Nephron (organoid): ENCODE data around the gene GINS1.

ENCODE experiments used
- H3K27ac Mint-ChIP-seq, 3 experiments: 2 replicates each; pipeline ENCODE4 v1.8.0; 2020; ENCODE audit warnings: mixed read lengths in 3 of 3, mild to moderate bottlenecking in 2 of 3, moderate library complexity in 1 of 3
- H3K27me3 Mint-ChIP-seq: 2 replicates; pipeline ENCODE4 v1.8.0; 2021; ENCODE audit warnings: low read depth, mild to moderate bottlenecking, moderate library complexity, mixed read lengths
- H3K36me3 Mint-ChIP-seq: 2 replicates; pipeline ENCODE4 v1.8.0; 2020; ENCODE audit warnings: low read depth, mixed read lengths
- H3K4me1 Mint-ChIP-seq: 2 replicates; pipeline ENCODE4 v1.8.0; 2020; ENCODE audit warnings: mixed read lengths
- H3K4me3 Mint-ChIP-seq, 3 experiments: 2 replicates each; pipeline ENCODE4 v1.8.0; 2020; ENCODE audit warnings: mild to moderate bottlenecking in 3 of 3, mixed read lengths in 3 of 3, moderate library complexity in 2 of 3
- H3K9me3 Mint-ChIP-seq: 2 replicates; pipeline ENCODE4 v1.8.0; 2020; ENCODE audit warnings: mixed read lengths
- TF ChIP-seq, protein P1 (sequence below), 3 experiments: fragments of 200-600 bp; sonication (generic); IDR thresholded peaks; one replicate each; pipeline ENCODE4 v1.5.0; 2021; ENCODE audit warnings: antibody characterized with exemption in 3 of 3; ENCODE audit not compliant: unreplicated experiment in 3 of 3

The GINS1 gene

GRCh38 chr20:25489221-25489871, 81.9 kb downstream of the GINS1 start:
- H3K36me3 Mint-ChIP-seq, result peaks cover 38% of the 10 kb centered on the region
- no peaks in the 10 kb centered on the region for H3K9me3 Mint-ChIP-seq
- no peaks in the 10 kb centered on the region for H3K27me3 Mint-ChIP-seq
- no peak overlapping the region for H3K4me3 Mint-ChIP-seq
- H3K27ac Mint-ChIP-seq, result no peak overlapping the region
- H3K4me1 Mint-ChIP-seq, result peaks cover 5% of the 10 kb centered on the region
- TF ChIP-seq, protein P1, sequence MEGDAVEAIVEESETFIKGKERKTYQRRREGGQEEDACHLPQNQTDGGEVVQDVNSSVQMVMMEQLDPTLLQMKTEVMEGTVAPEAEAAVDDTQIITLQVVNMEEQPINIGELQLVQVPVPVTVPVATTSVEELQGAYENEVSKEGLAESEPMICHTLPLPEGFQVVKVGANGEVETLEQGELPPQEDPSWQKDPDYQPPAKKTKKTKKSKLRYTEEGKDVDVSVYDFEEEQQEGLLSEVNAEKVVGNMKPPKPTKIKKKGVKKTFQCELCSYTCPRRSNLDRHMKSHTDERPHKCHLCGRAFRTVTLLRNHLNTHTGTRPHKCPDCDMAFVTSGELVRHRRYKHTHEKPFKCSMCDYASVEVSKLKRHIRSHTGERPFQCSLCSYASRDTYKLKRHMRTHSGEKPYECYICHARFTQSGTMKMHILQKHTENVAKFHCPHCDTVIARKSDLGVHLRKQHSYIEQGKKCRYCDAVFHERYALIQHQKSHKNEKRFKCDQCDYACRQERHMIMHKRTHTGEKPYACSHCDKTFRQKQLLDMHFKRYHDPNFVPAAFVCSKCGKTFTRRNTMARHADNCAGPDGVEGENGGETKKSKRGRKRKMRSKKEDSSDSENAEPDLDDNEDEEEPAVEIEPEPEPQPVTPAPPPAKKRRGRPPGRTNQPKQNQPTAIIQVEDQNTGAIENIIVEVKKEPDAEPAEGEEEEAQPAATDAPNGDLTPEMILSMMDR (IDR thresholded peaks at IDR 0.05; ENCODE audit: unreplicated experiment in 3 of 3), result no peak

DNA sequence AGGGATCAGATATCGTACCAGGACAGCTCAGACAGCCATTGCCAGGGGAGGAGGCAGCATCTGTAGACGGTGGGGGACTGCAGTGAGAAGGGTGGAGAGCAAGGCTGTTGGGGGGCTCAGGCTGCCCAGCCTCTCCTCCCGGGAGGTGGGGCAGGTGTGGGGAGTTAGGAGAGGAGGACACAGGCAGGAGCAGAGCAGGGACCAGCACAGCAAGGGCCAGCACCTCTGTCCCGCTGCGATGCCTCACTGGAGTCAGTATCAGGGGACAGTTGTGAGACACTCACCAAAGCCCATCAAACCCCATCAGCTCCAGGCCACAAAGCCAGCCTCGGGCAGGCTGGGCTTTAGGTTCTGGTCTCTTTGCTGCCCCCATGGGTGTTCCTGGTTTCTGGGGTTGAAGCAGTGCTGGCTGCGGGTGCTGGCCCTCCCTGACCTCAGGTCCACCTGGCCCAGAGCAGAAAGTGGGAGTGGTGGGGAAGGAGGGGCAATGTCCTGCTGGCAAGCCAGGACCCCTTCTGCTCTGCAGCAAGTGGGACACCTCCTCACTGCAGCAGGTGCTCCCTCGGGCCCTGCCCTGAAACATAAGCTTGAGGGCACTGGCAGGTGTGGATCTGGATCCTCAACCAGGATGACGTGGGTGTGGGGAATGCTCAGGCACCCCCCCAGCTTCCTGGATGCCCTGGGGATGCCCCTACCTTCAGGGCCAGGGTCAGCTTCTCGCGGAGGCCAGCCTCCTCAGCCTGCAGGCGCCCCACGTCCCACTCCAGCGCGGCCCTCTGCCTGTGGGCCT, 83.4 kb downstream of the GINS1 start:
- H3K36me3 Mint-ChIP-seq, result peaks cover 29% of the 10 kb centered on the region
- TF ChIP-seq, protein P1 (IDR thresholded peaks at IDR 0.05; ENCODE audit: unreplicated experiment in 3 of 3), result no peak
- H3K27ac Mint-ChIP-seq, result no peak overlapping the region
- H3K4me1 Mint-ChIP-seq, result peaks cover 5% of the 10 kb centered on the region
- no peaks in the 10 kb centered on the region for H3K9me3 Mint-ChIP-seq
- no peaks in the 10 kb centered on the region for H3K27me3 Mint-ChIP-seq
- no peak overlapping the region for H3K4me3 Mint-ChIP-seq

DNA sequence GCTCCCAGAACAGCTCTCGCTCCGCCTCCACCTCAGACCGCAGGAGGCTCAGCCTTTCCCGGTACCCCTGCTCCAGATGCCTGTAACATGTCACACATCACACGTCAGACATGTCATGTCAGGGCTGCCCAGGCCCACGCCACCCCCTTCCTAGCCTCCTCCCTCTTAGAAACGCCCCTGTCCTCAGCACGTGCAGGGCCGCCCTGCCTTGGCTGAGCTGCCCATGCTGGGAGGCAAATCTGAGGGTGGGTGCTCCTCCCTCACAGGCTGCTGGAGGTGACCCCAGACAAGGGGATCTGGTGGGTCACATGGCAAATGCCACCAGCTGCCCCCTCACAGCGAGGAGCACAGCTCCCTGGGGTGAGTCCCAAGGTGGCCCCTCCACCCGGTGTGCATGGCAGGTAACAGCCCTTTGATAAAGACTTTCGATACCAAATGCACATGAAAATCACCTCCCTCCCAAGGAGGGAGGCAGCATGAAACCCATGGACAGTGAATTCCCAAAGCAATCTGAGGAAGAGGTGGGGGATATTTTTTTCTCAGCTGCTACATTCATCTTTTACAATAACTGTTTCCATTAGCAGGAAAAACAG, 84.1 kb downstream of the GINS1 start:
- Mint-ChIP-seq H3K4me3 (no peak overlapping the region), H3K9me3 (no peaks in the 10 kb centered on the region), H3K27me3 (no peaks in the 10 kb centered on the region), H3K4me1 (peaks cover under 1% of the 10 kb centered on the region), H3K27ac (no peak overlapping the region), H3K36me3 (peaks cover 27% of the 10 kb centered on the region)
- TF ChIP-seq, protein P1 (IDR thresholded peaks at IDR 0.05; ENCODE audit: unreplicated experiment in 3 of 3), result no peak

GRCh38 chr20:25493137-25493536, 85.7 kb downstream of the GINS1 start:
- no peaks in the 10 kb centered on the region for H3K9me3 Mint-ChIP-seq
- H3K27me3 Mint-ChIP-seq, result no peaks in the 10 kb centered on the region
- H3K4me1 Mint-ChIP-seq, result no peaks in the 10 kb centered on the region
- H3K27ac Mint-ChIP-seq, result no peak overlapping the region
- peaks cover 22% of the 10 kb centered on the region for H3K36me3 Mint-ChIP-seq
- TF ChIP-seq, protein P1 (IDR thresholded peaks at IDR 0.05; ENCODE audit: unreplicated experiment in 3 of 3), result no peak
- no peak overlapping the region for H3K4me3 Mint-ChIP-seq

GRCh38 chr20:25493748-25494505, 86.5 kb downstream of the GINS1 start:
- no peaks in the 10 kb centered on the region for H3K9me3 Mint-ChIP-seq
- H3K4me1 Mint-ChIP-seq, result no peaks in the 10 kb centered on the region
- no peak overlapping the region for H3K4me3 Mint-ChIP-seq
- TF ChIP-seq, protein P1 (IDR thresholded peaks at IDR 0.05; ENCODE audit: unreplicated experiment in 3 of 3), result no peak
- H3K36me3 Mint-ChIP-seq, result peaks cover 15% of the 10 kb centered on the region
- no peak overlapping the region for H3K27ac Mint-ChIP-seq
- H3K27me3 Mint-ChIP-seq, result no peaks in the 10 kb centered on the region
